ENCODE data around the gene GNAL. TPM values are rescaled to one million over a fixed set of nuclear protein-coding genes. Genes with fewer than 3 reads are reported as not detected.

GNAL gene
- total RNA-seq, 4 donors from 2014 or later: 13.5 to 24.6 (median 19.9) TPM

- 90 to 91% methylated on average over 2 to 4 of the region's 16 CpGs for WGBS, 2 donors (ENCODE audit: low coverage in 1 of 2)
- TF ChIP-seq CTCF (IDR thresholded peaks at IDR 0.05) (no peak), POLR2AphosphoS5 (IDR thresholded peaks at IDR 0.05) (no peak), EP300 (IDR thresholded peaks at IDR 0.05) (no peak), POLR2A (IDR thresholded peaks at IDR 0.05) (no peak)
- ATAC-seq: no peak
- H3K4me3 ChIP-seq: no peak overlapping the region
- H3K9me3 ChIP-seq: no peaks in the 10 kb centered on the region
- no peaks in the 10 kb centered on the region for H3K36me3 ChIP-seq
- H3K27ac ChIP-seq: no peak overlapping the region
- H3K4me1 ChIP-seq: peaks cover 0 to 20% (median 0%) of the 10 kb centered on the region in 3 donors
- H3K27me3 ChIP-seq: peaks cover 51% of the 10 kb centered on the region
These were observed 61.1 kb downstream of the GNAL start for GRCh38 chr18:11750171-11750570.

DNA sequence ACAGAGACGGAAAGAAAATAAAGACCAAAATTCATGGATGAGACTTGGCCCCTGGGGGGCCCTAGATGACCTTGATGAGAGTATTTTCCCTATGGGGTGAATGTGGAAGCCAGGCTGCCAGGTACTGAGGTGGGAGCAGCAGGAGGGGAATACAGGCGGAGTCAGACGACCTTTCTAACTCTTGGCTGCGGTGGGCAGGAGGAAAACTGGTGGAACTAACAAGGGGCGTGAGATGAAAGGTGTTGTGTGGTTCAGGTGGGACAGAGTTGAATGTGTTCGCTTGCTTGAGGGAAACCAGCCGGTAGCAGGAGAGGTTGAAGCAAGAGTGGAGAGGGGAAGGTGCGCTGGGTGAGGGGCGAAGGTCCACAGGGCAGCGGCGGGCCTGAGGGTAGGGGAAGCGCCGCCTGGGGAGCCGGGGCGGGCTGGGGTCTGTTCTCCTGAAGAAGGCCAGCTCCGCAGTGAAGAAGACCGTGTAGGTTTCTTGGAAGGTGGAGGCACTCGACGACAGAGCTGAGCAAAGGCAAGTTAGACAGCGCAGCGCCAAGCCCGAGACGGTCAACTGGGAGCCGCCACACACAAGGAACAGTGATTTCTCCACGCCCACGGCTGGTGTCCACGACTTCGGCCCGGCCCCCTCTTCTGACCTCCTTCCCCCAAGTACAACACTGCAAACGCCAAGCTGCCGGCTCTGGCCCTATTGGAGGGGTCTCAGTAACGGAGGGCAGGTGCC lies 61.7 kb downstream of the GNAL start:
- Histone ChIP-seq H3K4me3 (peak overlapping the region in 1 of 2 donors; percentile 51), H3K27ac (no peak overlapping the region), H3K27me3 (peaks cover 51% of the 10 kb centered on the region), H3K4me1 (peaks cover 0 to 20% (median 0%) of the 10 kb centered on the region in 3 donors), H3K36me3 (no peaks in the 10 kb centered on the region), H3K9me3 (no peaks in the 10 kb centered on the region)
- no peak for TF ChIP-seq POLR2A (IDR thresholded peaks at IDR 0.05)
- TF ChIP-seq POLR2AphosphoS5 (IDR thresholded peaks at IDR 0.05): no peak
- TF ChIP-seq CTCF (IDR thresholded peaks at IDR 0.05): no peak
- TF ChIP-seq EP300 (IDR thresholded peaks at IDR 0.05): no peak
- WGBS, 2 donors (ENCODE audit: low coverage in 1 of 2): 72 to 77% methylated on average over 10 to 12 of the region's 32 CpGs
- no peak for ATAC-seq

GRCh38 chr18:11751341-11752115 lies 62.5 kb downstream of the GNAL start:
- peak; percentile 10 for ATAC-seq
- TF ChIP-seq POLR2AphosphoS5 (IDR thresholded peaks at IDR 0.05): no peak
- TF ChIP-seq POLR2A (IDR thresholded peaks at IDR 0.05): no peak
- TF ChIP-seq CTCF (IDR thresholded peaks at IDR 0.05): no peak
- no peak for TF ChIP-seq EP300 (IDR thresholded peaks at IDR 0.05)
- WGBS, 2 donors (ENCODE audit: low coverage in 1 of 2): 11% methylated on average over 6 of the region's 81 CpGs; no CpG with 5 or more reads in 1 of the 2 donors
- Histone ChIP-seq H3K36me3 (no peaks in the 10 kb centered on the region), H3K27ac (no peak overlapping the region), H3K9me3 (no peaks in the 10 kb centered on the region), H3K4me1 (peaks cover 0 to 20% (median 0%) of the 10 kb centered on the region in 3 donors), H3K27me3 (peaks cover 51% of the 10 kb centered on the region), H3K4me3 (peak overlapping the region; percentile 6 to 51)

DNA sequence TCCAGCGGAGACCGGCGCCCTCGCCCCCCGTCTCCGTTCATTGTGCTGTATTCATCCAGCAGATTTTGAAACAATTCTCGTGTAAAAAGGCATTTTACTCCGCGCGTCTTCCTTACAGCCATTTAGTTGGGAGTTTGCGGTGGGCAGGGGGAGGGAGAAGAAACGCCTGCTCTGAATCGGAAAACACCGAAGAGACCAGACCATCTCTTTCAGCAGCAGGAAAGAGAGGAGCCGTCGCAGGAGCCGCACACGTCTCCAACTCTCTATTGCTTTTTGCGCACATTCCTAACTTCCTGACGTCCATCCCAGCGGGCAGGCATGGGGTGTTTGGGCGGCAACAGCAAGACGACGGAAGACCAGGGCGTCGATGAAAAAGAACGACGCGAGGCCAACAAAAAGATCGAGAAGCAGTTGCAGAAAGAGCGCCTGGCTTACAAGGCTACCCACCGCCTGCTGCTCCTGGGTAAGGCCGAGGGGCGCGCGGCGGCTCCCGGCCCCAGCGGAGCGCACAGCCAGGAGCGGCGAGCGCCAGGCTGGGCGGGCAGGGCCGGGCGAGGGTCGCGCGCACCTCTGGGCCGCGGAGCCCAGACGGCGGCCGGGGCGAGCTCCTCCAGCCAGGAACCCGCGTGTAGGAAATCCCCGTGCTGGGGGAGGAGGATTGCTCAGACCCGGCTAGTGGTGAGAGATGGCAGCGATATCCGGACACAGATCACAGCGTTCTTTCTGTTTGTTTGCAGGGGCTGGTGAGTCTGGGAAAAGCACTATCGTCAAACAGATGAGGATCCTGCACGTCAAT lies 63.2 kb downstream of the GNAL start:
- Histone ChIP-seq H3K27me3 (peaks cover 48% of the 10 kb centered on the region), H3K9me3 (no peaks in the 10 kb centered on the region), H3K4me3 (peak overlapping the region; percentile 6 to 51), H3K4me1 (peaks cover 0 to 20% (median 0%) of the 10 kb centered on the region in 3 donors), H3K36me3 (no peaks in the 10 kb centered on the region), H3K27ac (no peak overlapping the region)
- no peak for TF ChIP-seq EP300 (IDR thresholded peaks at IDR 0.05)
- peak; percentile 39 for ATAC-seq
- 4 to 12% methylated on average over 7 to 12 of the region's 64 CpGs for WGBS, 2 donors (ENCODE audit: low coverage in 1 of 2)

DNA sequence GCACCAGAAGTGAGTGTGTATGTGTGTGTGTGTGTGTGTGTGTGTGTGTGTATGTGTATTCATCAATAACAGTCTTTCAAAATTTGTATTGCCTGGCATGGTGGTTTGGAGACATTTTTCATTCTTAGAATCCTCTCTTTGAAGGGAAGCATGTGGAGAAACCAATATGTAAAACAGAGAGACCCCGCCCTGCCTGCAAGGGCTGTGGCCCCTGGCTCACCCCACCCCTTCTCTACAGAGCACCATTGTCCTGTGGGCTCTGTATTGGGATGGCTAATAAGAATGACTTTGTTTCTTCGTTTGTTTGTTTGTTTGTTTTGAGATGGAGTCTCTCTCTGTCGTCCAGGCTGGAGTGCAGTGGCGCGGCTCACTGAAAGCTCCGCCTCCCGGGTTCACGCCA lies 65.9 kb downstream of the GNAL start:
- H3K4me1 ChIP-seq: peaks cover 0 to 20% (median 0%) of the 10 kb centered on the region in 3 donors
- no peak for ATAC-seq
- 50% methylated on average over 1 of the region's 8 CpGs; no CpG with 5 or more reads in 1 of the 2 donors for WGBS, 2 donors (ENCODE audit: low coverage in 1 of 2)
- H3K36me3 ChIP-seq: no peaks in the 10 kb centered on the region
- no peaks in the 10 kb centered on the region for H3K9me3 ChIP-seq
- TF ChIP-seq POLR2A (IDR thresholded peaks at IDR 0.05): no peak
- TF ChIP-seq EP300 (IDR thresholded peaks at IDR 0.05): no peak
- TF ChIP-seq POLR2AphosphoS5 (IDR thresholded peaks at IDR 0.05): no peak
- no peak for TF ChIP-seq CTCF (IDR thresholded peaks at IDR 0.05)
- H3K27ac ChIP-seq: no peak overlapping the region
- H3K27me3 ChIP-seq: peaks cover 28% of the 10 kb centered on the region
- H3K4me3 ChIP-seq: no peak overlapping the region
